D721Med (cell line): ENCODE results near the gene ASS1.

Source experiments
- DNase-seq: peaks from one replicate; pipeline ENCODE4 v3.0.0; 2011; ENCODE audit warnings: low spot score; ENCODE audit not compliant: insufficient read length
- FAIRE-seq: peaks from 2 replicates; lab custom pipeline; 2011; peaks lifted over from hg19 to GRCh38; lab: Jason Lieb, UNC
- TF ChIP-seq, protein P1 (sequence below): IDR thresholded peaks from 2 replicates; pipeline ENCODE4 v1.5.1; 2012; ENCODE audit warnings: mild to moderate bottlenecking, control low read depth; ENCODE audit not compliant: insufficient read depth; ENCODE audit errors: missing control alignments

ASS1 gene

DNA sequence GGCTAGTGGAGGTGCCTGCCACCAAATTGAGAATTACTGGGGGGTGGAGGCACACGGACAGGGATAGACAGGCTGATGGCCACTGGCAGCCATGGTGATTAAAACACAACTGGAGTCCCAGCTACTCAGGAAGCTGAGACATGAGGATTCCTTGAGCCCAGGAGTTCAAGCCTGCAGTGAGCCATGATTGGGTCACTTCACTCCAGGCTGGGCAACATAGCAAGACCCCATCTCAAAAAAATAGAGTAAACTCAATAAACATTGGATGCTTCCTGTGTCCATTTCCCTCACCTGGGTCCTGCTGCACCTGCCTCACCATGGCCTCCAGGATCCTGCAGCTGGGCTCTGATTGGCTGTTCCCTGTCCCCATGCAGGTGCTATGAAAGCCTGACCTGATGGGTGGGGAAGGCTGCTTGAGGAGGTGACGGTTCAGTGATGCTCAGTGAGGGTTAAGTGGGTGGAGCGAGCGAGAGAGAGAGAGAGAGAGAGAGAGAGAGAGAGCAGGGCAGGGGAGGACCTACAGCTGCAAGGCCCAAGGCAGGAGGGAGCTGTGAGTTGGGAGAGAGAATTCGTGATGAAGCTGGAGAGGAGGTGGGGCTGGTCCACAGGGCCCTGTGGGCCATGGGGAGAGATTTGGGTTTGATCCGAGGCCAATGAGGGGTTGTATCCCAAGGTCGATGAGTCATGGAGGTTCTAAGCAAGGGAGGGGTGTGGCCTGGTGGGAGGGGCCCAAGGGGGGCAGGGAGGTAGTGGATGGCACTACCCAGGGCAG, 97.9 kb downstream of the ASS1 start:
- TF ChIP-seq, protein P1, sequence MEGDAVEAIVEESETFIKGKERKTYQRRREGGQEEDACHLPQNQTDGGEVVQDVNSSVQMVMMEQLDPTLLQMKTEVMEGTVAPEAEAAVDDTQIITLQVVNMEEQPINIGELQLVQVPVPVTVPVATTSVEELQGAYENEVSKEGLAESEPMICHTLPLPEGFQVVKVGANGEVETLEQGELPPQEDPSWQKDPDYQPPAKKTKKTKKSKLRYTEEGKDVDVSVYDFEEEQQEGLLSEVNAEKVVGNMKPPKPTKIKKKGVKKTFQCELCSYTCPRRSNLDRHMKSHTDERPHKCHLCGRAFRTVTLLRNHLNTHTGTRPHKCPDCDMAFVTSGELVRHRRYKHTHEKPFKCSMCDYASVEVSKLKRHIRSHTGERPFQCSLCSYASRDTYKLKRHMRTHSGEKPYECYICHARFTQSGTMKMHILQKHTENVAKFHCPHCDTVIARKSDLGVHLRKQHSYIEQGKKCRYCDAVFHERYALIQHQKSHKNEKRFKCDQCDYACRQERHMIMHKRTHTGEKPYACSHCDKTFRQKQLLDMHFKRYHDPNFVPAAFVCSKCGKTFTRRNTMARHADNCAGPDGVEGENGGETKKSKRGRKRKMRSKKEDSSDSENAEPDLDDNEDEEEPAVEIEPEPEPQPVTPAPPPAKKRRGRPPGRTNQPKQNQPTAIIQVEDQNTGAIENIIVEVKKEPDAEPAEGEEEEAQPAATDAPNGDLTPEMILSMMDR = no peak
- no peak for FAIRE-seq
- DNase-seq = no peak

- DNase-seq (no peak), FAIRE-seq (no peak)
- TF ChIP-seq, protein P1 = no peak
These were observed 98.6 kb downstream of the ASS1 start for GRCh38 chr9:130543368-130543767.

DNA sequence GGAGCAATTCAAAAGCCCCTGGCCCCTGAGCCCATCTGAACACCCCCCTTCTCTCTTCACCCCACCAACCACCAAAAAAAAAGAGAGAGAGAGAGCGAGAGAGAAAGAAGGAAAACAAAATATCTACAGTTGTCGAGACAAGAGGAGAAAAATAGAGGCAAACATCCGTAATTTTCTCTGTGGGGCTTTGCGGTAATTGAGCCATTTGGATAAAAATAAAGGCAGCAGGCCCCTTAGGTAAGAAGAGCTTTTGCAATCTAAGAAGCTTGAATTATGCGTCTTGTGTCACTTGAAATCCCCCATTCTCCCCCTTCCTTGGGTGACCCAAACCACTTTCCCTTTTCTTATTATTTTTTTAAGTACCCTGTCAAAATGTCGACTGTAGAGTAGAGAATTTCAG, 99.1 kb downstream of the ASS1 start:
- TF ChIP-seq, protein P1 = no peak
- DNase-seq (no peak), FAIRE-seq (no peak)

DNA sequence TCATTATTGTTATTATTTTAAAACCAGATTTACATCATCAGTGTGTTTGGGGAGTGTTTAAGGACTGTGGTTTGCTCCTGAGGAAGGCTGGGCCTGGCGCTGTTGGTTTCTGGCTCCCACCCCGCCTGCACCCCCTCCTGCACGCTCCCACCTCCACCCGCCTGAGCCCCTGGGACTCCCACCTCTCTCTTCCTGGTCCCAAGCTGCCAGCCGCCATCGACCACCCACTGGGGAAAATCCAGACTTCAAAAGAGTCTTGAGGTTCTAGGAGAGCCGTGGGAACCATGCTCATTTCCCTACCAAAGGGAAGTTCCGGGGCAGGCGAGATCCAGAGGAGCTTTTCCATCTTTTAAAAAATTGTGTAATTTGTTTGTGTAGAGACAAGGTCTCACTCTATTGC, 99.6 kb downstream of the ASS1 start:
- TF ChIP-seq, protein P1 = no peak
- DNase-seq = no peak

GRCh38 chr9:130548103-130548502, 103.3 kb downstream of the ASS1 start:
- TF ChIP-seq, protein P1 = no peak
- FAIRE-seq (no peak), DNase-seq (no peak)

More for the DNA sequence above, 99.6 kb downstream of the ASS1 start:
- FAIRE-seq = no peak

DNA sequence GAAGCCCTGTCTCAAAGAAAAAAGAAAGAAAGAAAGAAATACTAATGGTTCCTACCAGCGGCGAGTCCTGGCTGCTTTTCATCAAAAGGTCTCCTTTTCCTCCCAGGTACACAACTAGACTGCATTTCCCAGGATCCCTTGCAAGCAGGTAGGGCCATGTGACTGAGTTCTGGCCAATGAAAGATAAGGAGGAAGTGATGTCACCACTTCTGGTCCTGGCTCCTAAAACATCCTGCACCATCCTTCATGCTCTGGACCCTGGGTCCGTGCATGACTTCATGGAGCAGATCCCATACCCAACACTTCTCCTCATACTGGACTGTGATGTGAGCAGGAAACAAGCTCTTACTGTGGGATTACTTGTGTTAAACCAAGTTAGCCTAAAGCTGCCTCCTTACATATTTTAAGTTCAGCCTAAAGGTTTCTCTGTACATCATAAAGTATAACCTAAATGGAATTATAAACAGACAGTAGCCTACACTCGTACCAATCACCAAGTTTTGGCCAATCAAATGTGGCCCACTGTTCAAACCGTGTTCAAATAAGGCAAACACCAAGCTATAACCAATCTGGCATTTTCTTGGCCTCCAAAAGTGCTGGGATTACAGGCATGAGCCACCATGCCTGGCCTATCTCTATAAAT, 104.5 kb downstream of the ASS1 start:
- TF ChIP-seq, protein P1 = no peak
- no peak for DNase-seq
- FAIRE-seq = no peak
